ENCODE measurements around the gene OR8J3. TPM values are rescaled to one million over a fixed set of nuclear protein-coding genes. Genes with fewer than 3 reads are reported as not detected.

Gene OR8J3
- total and polyA plus RNA-seq, 10 of the 15 experiments (the other 5 are each of a cell fraction or from before 2014, with no cell fraction given): not detected

DNA sequence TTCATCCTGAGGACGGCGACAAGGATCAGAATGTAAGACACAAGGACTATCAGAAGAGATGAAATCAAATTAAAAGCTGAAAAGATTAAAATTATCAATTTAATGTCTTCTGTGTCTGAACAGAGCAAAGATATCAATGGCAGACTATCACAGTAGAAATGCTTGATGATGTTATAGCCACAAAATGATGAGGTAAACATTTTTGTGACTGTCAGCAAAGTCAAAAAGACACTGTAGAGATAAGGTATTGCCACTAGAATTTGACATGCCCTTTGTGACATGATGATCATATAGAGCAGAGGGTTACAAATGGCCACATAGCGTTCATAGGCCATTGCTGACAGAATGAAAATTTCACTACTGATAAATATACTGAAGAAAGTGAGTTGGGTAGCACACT lies 48.6 kb upstream of the OR8J3 start:
- Histone ChIP-seq H4K20me1 (ENCODE audit: control insufficient read depth, insufficient read depth) (no peaks in the 10 kb centered on the region), H3K9me3 (replicated peaks; ENCODE audit: control insufficient read depth, insufficient read depth, low read length) (no peaks in the 10 kb centered on the region), H3K27me3 (replicated peaks in 1 of 2; ENCODE audit: control insufficient read depth in 2 of 2, insufficient read depth in 2 of 2, low read length in 1 of 2) (no peaks in the 10 kb centered on the region), H3K4me3 (no peak overlapping the region), H2AFZ (ENCODE audit: control insufficient read depth, low read depth, low read length) (no peak overlapping the region), H3K79me2 (ENCODE audit: control insufficient read depth, insufficient read depth, low read length) (no peaks in the 10 kb centered on the region), H3K36me3 (ENCODE audit: control insufficient read depth in 2 of 2, insufficient read depth in 2 of 2, low read length in 1 of 2) (no peaks in the 10 kb centered on the region), H3K4me1 (ENCODE audit: control insufficient read depth, insufficient read depth, low read length) (no peaks in the 10 kb centered on the region), H3K9ac (ENCODE audit: control insufficient read depth, insufficient read depth, low read length) (no peak overlapping the region), H3K4me2 (ENCODE audit: control insufficient read depth, insufficient read depth) (no peak overlapping the region), H3K27ac (ENCODE audit: control insufficient read depth, insufficient read depth) (no peak overlapping the region)
- intact Hi-C loops (cut with micrococcal nuclease; ENCODE audit: unreplicated experiment): no loop called here
- in situ Hi-C loops (cut with MboI): no loop called here
- ChIA-PET POLR2A (no interaction called here), SMC1A (ENCODE audit: uncharacterized antibody, unreplicated experiment) (no interaction called here), CTCF (no interaction called here), RAD21 (ENCODE audit: unreplicated experiment) (no interaction called here)
- ATAC-seq (no peak), FAIRE-seq (no peak), DNase-seq (ENCODE audit: low read depth, low spot score) (no peak)
- 0% methylated on average over 3 of the region's 3 CpGs for WGBS (ENCODE audit: insufficient coverage, insufficient replicate concordance, low lambda C conversion rate, missing lambda C conversion rate)
- TF ChIP-seq BRCA1 (IDR thresholded peaks at IDR 0.05; ENCODE audit: low read depth, low read length): no peak
- TF ChIP-seq, protein P1, sequence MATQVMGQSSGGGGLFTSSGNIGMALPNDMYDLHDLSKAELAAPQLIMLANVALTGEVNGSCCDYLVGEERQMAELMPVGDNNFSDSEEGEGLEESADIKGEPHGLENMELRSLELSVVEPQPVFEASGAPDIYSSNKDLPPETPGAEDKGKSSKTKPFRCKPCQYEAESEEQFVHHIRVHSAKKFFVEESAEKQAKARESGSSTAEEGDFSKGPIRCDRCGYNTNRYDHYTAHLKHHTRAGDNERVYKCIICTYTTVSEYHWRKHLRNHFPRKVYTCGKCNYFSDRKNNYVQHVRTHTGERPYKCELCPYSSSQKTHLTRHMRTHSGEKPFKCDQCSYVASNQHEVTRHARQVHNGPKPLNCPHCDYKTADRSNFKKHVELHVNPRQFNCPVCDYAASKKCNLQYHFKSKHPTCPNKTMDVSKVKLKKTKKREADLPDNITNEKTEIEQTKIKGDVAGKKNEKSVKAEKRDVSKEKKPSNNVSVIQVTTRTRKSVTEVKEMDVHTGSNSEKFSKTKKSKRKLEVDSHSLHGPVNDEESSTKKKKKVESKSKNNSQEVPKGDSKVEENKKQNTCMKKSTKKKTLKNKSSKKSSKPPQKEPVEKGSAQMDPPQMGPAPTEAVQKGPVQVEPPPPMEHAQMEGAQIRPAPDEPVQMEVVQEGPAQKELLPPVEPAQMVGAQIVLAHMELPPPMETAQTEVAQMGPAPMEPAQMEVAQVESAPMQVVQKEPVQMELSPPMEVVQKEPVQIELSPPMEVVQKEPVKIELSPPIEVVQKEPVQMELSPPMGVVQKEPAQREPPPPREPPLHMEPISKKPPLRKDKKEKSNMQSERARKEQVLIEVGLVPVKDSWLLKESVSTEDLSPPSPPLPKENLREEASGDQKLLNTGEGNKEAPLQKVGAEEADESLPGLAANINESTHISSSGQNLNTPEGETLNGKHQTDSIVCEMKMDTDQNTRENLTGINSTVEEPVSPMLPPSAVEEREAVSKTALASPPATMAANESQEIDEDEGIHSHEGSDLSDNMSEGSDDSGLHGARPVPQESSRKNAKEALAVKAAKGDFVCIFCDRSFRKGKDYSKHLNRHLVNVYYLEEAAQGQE (IDR thresholded peaks at IDR 0.05; ENCODE audit: low read depth, low read length): no peak
- no TSS peak for BruUV-seq (replicated peaks)

- FAIRE-seq: no peak
Measured at GRCh38 chr11:56183459-56183858, 43.5 kb upstream of the OR8J3 start.

More at GRCh38 chr11:56183459-56183858, 43.5 kb upstream of the OR8J3 start:
- TF ChIP-seq EP300 (IDR thresholded peaks at IDR 0.05; ENCODE audit: borderline replicate concordance in 1 of 2, control insufficient read depth in 1 of 2, low read depth in 2 of 2, low read length in 2 of 2): no peak
- no peak for TF ChIP-seq ASH2L (IDR thresholded peaks at IDR 0.05; ENCODE audit: borderline replicate concordance, low read depth)
- TF ChIP-seq ZNF24 (IDR thresholded peaks at IDR 0.05): no peak
- TF ChIP-seq BRCA1 (IDR thresholded peaks at IDR 0.05; ENCODE audit: low read depth, low read length): no peak
- no peak for TF ChIP-seq MEF2B (IDR thresholded peaks at IDR 0.05; ENCODE audit: partially characterized antibody, poor library complexity, severe bottlenecking)
- no peak for TF ChIP-seq ZNF274 (IDR thresholded peaks at IDR 0.05; ENCODE audit: insufficient read depth, insufficient read length)
- no peak for TF ChIP-seq KLF5 (IDR thresholded peaks at IDR 0.05; ENCODE audit: partially characterized antibody)
- TF ChIP-seq CEBPB (IDR thresholded peaks at IDR 0.05; ENCODE audit: borderline replicate concordance in 1 of 2, low read depth in 2 of 2, low read length in 2 of 2): no peak
- intact Hi-C loops (cut with micrococcal nuclease; ENCODE audit: unreplicated experiment): no loop called here
- Histone ChIP-seq H3K36me3 (ENCODE audit: control insufficient read depth in 2 of 2, insufficient read depth in 2 of 2, low read length in 1 of 2) (no peaks in the 10 kb centered on the region), H3K27ac (ENCODE audit: control insufficient read depth, insufficient read depth) (no peak overlapping the region), H3K27me3 (replicated peaks in 1 of 2; ENCODE audit: control insufficient read depth in 2 of 2, insufficient read depth in 2 of 2, low read length in 1 of 2) (no peaks in the 10 kb centered on the region), H4K20me1 (ENCODE audit: control insufficient read depth, insufficient read depth) (no peaks in the 10 kb centered on the region), H3K9ac (ENCODE audit: control insufficient read depth, insufficient read depth, low read length) (no peak overlapping the region), H2AFZ (ENCODE audit: control insufficient read depth, low read depth, low read length) (no peak overlapping the region), H3K79me2 (ENCODE audit: control insufficient read depth, insufficient read depth, low read length) (no peaks in the 10 kb centered on the region), H3K4me1 (ENCODE audit: control insufficient read depth, insufficient read depth, low read length) (no peaks in the 10 kb centered on the region), H3K9me3 (replicated peaks; ENCODE audit: control insufficient read depth, insufficient read depth, low read length) (no peaks in the 10 kb centered on the region), H3K4me2 (ENCODE audit: control insufficient read depth, insufficient read depth) (no peak overlapping the region), H3K4me3 (no peak overlapping the region)
- no peak for DNase-seq (ENCODE audit: low read depth, low spot score)
- BruUV-seq (replicated peaks): no TSS peak
- ChIA-PET RAD21 (ENCODE audit: unreplicated experiment) (no interaction called here), SMC1A (ENCODE audit: uncharacterized antibody, unreplicated experiment) (no interaction called here), POLR2A (no interaction called here), CTCF (no interaction called here)
- in situ Hi-C loops (cut with MboI): no loop called here
- no peak for ATAC-seq

All from GM12878 (cell line).